ENCODE data around the gene OR1F1.
"Not testable (repeated sequence)": the region's sequence is repeated elsewhere in the genome, so short reads cannot be mapped to it uniquely, and the experiment has no call there.

The OR1F1 gene

GRCh38 chr16:3152027-3152276 is 36.1 kb upstream of the OR1F1 start:
- no peak for DNase-seq

GRCh38 chr16:3152277-3152990 is 35.6 kb upstream of the OR1F1 start:
- DNase-seq: no peak

DNA sequence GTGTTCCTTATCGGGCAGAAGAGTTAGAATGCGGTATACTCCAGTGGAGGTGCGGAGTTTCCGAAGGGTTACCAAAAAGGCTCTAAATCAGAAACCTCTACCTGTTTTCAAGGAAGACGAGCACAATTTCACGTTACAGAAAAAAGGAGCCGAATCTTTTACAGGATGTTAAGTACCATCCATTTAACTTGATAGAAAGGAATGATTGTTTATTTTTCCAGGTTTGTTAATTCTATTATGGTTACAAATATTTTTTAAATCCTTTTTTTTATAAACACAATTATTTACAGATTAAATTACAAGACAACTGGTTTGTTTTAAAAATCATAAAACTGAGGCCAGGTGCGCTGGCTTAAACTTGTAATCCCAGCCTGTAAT is 35.0 kb upstream of the OR1F1 start:
- no peak for DNase-seq

GRCh38 chr16:3155181-3155580 is 32.8 kb upstream of the OR1F1 start:
- DNase-seq: no peak

DNA sequence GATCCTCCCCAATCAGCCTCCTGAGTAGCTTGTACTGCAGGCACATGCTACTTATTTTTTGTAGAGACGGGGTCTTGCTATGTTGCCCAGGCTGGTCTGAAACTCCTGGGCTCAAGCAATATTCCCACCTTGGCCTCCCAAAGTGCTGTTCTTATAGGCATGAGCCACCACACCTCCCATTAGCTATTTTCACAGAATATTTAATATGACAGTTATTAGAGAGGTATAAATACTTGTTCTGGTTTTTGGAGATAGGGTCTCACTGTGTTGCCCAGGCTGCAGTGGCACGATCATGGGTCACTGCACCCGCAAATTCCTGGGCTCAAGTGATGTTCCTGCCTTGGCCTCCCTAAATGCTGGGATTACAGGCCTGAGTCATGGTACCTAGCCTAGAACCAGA is 32.0 kb upstream of the OR1F1 start:
- DNase-seq: no peak

DNA sequence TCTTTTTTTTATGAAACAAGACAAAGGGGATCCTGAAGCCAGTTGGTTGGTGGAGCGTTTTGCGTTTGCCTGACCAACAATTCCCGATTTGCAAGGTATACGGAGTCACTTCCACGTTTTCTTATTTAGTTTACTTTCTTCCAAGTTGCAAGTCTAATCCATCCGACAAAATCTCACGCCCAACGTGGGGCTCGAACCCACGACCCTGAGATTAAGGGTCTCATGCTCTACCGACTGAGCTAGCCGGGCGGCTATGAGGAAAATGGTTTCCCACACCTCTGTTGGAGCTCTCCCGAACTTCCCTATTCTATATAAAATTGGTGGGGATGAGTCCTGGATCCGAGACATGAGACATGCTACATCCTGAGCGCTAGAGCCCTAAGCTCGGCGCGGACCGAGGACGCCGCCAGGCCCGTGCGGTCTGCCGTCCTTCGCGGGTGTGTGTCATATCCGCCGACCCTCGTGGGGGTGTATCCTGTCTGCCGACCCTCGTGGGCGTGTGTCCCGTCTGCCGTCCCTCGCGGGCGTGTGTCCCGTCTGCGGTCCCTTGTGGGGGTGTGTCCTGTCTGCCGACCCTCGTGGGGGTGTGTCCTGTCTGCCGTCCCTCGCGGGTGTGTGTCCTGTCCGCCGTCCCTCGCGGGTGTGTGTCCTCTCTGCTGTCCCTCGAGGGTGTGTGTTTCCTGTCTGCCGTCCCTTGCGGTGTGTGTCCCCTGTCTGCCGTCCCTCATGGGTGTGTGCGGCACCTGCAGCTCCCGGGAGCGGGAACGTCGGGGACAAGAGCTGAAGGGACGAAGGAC is 30.6 kb upstream of the OR1F1 start:
- DNase-seq: no peak

DNA sequence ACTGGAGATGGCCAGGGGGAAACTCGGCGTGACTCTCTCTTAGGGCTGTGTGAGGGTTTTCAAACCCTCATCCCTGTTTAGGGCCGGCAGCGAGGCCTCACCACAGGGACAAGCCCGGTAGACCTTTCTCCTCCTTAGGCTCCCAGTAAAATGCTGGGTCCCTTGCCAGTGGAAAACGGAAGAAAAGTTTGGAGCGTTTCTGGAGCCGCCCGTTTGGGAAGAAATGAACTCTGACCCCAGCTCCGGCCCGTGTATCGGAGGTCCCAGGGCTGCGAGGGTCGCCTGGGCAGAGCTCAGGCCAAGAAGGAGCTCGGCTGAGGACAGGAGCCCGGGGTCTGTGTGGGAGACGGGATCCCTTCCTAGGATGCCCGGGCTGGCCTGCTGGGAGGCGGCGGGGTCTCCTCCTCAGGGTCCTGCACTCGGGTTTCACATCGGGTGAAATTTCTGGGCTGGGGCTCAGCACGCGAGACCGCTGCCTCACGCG is 29.9 kb upstream of the OR1F1 start:
- no peak for DNase-seq

DNA sequence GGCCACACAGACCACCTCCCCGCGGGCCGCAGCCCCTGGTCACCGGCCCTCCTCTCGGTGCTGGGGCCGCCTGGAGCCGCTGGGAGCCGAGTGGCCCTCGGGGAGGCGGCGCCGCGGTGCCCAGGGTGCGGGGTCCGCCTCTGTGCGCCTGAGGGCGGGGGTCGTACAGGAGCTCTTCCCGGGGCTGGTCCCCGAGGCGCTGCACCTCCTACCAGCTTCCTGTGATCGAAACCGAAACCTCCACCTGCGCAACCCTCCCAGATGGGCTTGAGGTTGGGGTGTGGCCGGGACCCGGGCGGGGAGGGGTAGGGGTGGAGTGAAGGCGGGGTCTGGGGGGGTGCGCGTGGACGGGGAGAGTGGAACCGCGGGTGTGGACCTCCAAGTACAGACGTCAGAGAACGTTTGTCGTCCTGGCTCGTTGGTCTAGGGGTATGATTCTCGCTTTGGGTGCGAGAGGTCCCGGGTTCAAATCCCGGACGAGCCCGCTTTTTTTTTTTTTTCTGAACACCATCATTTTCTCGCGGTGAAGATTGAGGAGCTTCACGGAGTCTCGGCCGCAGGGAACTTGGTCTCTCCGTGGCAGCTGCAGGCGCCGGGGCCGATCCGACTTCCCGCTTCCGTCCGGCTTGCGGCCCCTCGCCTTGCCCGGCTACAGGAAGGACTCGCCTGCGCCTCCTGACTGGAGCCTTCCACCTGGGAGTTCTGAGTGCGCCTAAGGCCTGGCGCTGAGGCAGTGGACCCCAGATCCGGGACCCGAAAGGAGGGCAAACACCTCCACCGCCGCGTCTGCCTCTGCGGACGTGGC is 29.3 kb upstream of the OR1F1 start:
- DNase-seq: no peak

DNA sequence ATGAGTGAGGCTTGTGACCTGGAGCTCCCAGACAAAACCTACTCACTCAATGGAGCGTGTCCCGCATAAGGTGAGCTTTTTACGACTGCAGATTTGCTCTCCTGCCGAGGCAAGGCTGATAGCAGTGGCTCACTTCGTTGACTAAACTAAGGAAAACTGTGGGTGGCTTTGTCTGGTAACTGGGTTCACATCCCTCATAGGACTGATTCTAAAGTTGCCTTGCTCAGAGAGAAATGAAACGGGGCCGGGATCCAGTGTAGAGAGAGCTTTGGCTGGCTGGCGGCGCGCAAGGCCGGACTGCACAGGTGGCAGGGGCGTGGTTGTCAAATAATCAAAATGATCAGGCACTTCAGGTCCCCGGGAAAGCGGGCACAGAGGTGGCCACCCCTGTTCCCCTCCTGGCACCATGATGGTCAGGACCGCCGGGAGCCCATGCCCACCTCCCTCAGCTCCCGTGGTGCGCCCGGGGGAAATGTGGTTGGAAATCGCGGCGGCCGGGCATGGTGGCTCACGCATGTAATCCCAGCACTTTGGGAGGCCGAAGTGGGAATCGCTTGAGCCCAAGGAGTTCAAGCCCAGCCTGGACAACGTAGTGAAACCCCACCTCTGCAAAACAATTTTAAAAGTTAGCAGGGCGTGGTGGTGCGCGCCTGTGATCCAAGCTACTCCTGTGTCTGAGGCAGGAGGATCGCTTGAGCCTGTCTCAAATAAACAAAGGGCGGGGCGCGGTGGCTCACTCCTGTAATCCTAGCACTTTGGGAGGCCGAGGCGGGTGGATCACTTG is 26.6 kb upstream of the OR1F1 start:
- DNase-seq: no peak

GRCh38 chr16:3164121-3164991 is 23.6 kb upstream of the OR1F1 start:
- DNase-seq: no peak

DNA sequence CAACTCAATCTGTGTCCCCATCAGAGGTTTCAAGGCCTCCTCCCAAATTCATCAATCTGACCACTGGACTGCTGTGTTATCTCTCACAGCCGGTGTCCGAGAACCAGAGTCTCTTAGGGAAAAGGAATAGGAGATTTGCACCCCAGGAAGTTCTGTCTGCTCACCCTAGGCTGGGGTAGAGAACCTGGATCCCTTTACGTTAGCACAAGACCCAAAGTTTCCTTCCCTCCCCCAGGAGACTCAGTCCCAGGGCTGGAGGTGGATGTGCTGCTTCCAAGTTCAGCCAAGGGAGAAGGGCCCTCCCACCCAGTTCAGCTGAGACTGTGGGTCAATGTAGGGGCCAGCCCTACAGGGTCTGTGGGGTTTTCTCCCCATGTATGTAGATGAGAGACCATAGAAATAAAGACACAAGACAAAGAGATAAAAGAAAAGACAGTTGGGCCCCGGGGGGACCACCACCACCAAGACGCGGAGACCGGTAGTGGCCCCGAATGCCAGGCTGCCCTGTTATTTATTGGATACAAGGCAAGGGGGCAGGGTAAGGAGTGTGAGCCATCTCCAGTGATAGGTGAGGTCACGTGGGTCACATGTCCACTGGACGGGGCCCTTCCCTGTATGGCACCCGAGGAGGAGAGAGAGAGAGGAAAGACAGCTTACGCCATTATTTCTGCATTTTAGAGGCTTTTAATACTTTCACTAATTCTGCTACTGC is 22.7 kb upstream of the OR1F1 start:
- DNase-seq: no peak

DNA sequence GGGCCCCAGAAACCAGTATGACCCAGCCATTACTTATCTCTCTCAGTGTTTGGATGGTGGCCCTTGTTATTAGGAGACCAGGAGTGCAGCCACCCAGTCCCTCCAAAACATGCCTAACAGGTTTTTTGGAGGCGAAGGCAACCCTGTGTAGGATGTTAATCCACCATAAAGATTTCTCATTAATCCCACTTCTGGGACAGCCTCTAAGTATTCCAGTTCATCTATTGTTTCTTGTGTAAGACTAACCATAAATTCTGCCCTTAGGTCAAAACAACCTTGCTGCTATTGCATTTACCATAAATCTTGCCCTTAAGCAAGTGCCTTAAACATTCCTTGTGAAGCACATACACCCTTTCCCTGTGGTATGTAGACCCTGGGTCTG is 21.5 kb upstream of the OR1F1 start:
- DNase-seq: no peak

DNA sequence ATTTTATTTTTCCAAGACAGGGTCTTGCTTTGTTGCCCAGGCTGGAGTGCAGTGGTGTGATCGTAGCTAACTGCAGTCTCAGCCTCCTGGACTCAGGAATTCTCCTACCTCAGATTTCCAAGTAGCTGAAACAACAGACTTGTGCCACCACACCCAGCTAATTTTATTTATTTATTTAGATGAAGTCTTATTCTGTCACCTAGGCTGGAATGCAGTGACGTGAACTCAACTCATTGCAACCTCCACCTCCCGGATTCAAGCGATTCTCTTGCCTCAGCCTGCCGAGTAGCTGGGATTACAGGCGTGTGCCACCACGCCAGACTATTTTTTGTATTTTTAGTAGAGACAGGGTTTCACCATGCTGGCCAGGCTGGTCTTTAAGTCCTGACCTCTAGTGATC is 19.3 kb upstream of the OR1F1 start:
- DNase-seq: not testable (repeated sequence)

GRCh38 chr16:3170440-3171180 is 17.4 kb upstream of the OR1F1 start:
- no peak for DNase-seq

DNA sequence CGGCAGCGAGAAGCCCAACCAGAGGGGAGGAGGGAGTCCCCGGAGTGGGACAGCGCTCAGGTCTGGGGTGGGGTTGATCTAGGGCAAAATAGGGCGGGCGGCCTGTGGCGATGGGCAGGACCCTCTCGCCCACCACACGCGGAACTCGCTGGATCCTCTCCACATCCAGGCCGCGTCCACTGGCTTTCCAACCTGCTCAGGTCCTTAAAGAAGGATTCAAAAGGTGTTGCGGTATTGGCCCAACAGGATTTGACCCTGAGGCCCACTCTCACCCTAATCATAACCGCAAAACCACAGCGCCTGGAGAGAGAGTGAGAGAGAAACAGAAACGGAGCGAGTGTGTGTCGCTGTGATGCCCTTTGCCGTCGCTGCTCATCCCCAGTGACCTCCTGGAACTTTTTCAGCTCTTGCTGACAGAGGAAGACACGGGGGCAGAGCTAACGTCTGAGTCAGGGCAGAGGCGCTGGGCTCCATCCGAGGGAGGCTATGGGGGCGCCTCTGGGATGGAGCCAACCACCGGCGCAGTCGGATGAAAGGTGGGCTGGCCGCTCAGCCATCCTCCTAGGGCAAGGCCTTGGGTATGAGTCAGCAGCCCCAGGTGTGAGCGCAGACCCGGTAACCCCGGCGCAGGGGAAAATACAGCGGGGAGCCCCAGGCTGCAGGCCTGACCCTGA is 16.7 kb upstream of the OR1F1 start:
- no peak for DNase-seq

DNA sequence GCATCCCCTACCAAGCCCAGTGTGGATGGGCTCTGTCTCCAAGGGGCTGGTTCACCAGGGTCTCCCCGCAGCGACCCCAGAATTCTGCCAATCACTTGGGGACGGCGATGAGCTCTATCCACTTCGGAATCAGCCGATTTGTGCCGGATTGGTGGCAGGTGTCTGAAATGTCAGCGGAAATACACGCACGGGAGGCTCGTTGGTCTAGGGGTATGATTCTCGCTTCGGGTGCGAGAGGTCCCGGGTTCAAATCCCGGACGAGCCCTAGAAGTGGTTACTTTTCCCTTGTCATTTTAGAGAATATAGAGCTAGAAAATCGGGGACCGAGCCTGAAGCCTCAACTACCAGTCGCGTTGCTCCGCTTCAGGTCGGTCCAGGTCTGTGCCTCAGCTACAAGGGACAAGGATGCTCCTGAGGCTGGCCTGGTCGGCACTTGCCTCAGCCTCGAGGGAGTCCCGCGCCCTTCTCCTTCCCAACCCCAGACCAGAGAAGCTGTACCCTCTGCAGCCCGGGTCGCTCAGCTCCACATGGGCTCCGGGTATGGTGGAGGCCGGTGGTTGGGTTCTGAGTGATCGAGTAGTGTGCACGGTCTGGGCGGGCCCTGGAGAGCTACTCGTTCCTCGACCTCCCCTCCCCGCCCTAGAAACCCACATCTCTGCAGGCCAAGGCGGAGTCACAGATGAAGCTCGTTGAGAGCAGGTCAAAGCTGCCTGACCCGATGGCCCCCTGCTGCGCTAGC is 16.0 kb upstream of the OR1F1 start:
- DNase-seq: no peak

DNA sequence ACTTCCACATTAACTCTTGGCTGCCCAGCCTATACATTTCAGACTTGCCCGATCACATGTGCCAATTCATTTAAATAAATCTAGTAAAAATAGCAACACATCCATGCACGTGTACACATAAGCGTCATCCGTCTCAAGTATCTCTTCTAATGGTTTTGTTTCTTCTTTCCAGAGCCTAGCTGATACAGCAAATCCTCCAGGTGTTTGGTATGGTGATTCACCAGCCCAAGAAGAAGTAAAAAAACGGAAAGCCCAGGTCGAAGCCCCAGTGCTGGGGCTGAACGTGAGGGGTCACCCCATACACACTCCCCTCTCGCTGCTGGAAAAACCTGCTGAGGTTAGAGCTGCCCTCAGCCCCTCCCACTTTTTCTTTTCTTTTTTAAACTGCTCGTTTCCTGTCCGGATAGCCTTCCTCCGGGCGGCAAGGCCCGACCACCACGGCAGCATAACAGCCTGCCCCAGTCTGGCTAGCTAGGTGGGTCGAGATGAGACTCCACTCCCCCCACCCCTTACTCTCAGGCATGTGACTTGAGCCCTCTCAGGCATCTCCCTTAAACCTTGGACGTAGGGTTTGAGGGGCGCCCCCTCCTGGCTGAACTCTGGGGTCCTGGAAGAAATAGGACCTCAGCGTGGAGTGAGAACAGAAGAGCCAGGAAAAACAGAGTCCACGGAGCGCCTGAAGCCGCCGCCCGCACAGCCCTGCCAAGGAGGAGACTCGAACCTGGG is 13.9 kb upstream of the OR1F1 start:
- DNase-seq: no peak

DNA sequence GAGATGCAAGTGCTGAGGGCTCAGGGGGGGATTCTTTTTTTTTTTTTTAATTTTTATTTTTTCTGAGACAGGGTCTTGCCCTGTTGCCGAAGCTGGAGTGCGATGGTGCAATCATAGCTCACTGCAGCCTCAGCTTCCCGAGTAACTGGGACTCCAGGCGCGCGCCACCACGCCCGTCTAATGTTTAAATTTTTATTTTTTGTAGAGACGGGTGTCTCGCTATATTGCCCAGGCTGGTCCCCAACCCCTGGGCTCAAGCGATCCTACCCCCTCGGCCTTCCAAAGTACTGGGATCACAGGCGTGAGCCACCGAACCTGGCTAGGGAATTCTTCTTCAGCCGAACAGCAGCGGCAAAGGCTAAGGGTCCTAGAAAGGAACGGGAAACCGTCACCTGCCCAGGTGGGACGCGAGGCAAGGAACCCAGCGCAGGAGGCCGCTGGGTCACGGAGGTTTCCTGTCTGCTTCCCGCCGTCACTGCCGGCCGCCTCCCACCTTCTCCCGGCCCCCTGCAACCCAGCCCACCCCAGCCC is 13.3 kb upstream of the OR1F1 start:
- no peak for DNase-seq

All from SIG-M5 (cell line).